B cell (primary cell): ENCODE measurements around the gene DND1. TPM values are rescaled to one million over a fixed set of nuclear protein-coding genes. Genes with fewer than 3 reads are reported as not detected.
A peak's percentile ranks its signal among the peaks of the same experiment; 100 is the strongest.
"Not testable (repeated sequence)": the region's sequence is repeated elsewhere in the genome, so short reads cannot be mapped to it uniquely, and the experiment has no call there.

ENCODE experiments used
- ATAC-seq: fragments of 200-7000 bp; cut with Tn5 transposase; one replicate; pipeline ENCODE4 v1.10.0; 2021; ENCODE audit warnings: low read depth, mild to moderate bottlenecking, moderate number of reproducible peaks, moderate library complexity
- CTCF ChIA-PET: fragments of 350-600 bp; sonication (Branson Sonifier 250); formaldehyde crosslinking; loops from one replicate; lab custom pipeline; 2021; ENCODE audit warnings: antibody characterized with exemption, inconsistent platforms; lab: Charles Lee
- POLR2A ChIA-PET: fragments of 350-600 bp; sonication (Branson Sonifier 250); formaldehyde crosslinking; loops from one replicate; lab custom pipeline; 2021; ENCODE audit warnings: antibody characterized with exemption; lab: Charles Lee
- DNase-seq: peaks from one replicate; pipeline ENCODE4 v3.0.0; 2013
- H2AFZ ChIP-seq: 2 replicates; pipeline ENCODE4 v1.6.1; 2012; ENCODE audit warnings: mild to moderate bottlenecking, low read depth, low read length; ENCODE audit not compliant: insufficient read depth, poor library complexity, severe bottlenecking
- H3K27ac ChIP-seq, 2 donors: 1 replicate in 1 of 2; 2 replicates in 1 of 2; pipeline ENCODE4 v1.5.1; 2012 to 2013; ENCODE audit warnings: low read length in 2 of 2, mild to moderate bottlenecking in 2 of 2, moderate library complexity in 1 of 2
- H3K27me3 ChIP-seq, 4 experiments: fragments of 200-600 bp in 1 of 4; sonication (generic) in 1 of 4; replicated peaks in 1 of 4; 1 replicate in 2 of 4; 2 replicates in 2 of 4; pipeline versions ENCODE4 v1.6.1 to v1.7.0; 2013 to 2016; ENCODE audit warnings: low read length in 3 of 4, mild to moderate bottlenecking in 2 of 4, mixed read lengths in 1 of 4, moderate library complexity in 1 of 4; ENCODE audit not compliant: insufficient read depth in 4 of 4, control insufficient read depth in 3 of 4; ENCODE audit errors: control extremely low read depth in 1 of 4
- H3K36me3 ChIP-seq, 2 experiments: replicated peaks in 1 of 2; 1 replicate in 1 of 2; 2 replicates in 1 of 2; pipeline versions ENCODE4 v1.6.1 to v1.7.1; 2013; ENCODE audit warnings: low read length in 1 of 2; ENCODE audit not compliant: insufficient read depth in 2 of 2, control insufficient read depth in 1 of 2; ENCODE audit errors: control extremely low read depth in 1 of 2, extremely low read depth in 1 of 2
- H3K4me1 ChIP-seq, 2 donors: fragments of 200-600 bp in 1 of 2; sonication (generic) in 1 of 2; 1 replicate in 1 of 2; 2 replicates in 1 of 2; pipeline versions ENCODE4 v1.5.1 to v1.6.1; 2013 to 2017; ENCODE audit warnings: low read length in 2 of 2; ENCODE audit not compliant: control insufficient read depth in 2 of 2, insufficient read depth in 2 of 2
- H3K4me2 ChIP-seq: replicated peaks from 2 replicates; pipeline ENCODE3; 2012; ENCODE audit warnings: mild to moderate bottlenecking, low read depth, low read length; ENCODE audit not compliant: poor library complexity, severe bottlenecking
- H3K4me3 ChIP-seq, 5 experiments: fragments of 200-600 bp in 1 of 5; sonication (generic) in 1 of 5; 1 replicate in 3 of 5; 2 replicates in 2 of 5; pipeline versions ENCODE4 v1.5.1 to v1.7.0; 2011 to 2016; ENCODE audit warnings: low read length in 4 of 5, mild to moderate bottlenecking in 4 of 5, low read depth in 2 of 5, control low read depth in 1 of 5, moderate library complexity in 1 of 5; ENCODE audit not compliant: insufficient read depth in 1 of 5; ENCODE audit errors: control extremely low read depth in 1 of 5, extremely low read depth in 1 of 5
- H3K79me2 ChIP-seq: fragments of 200-600 bp; sonication (generic); one replicate; pipeline ENCODE4 v1.6.0; 2016; ENCODE audit warnings: low read length; ENCODE audit not compliant: control insufficient read depth, insufficient read depth
- H3K9ac ChIP-seq: fragments of 200-600 bp; sonication (generic); 2 replicates; pipeline ENCODE4 v1.6.1; 2017; ENCODE audit warnings: mild to moderate bottlenecking, low read length, moderate library complexity
- H3K9me3 ChIP-seq, 3 donors: one replicate each; pipeline versions ENCODE4 v1.6.1 to v1.7.1; 2013; ENCODE audit warnings: low read length in 2 of 3; ENCODE audit not compliant: control insufficient read depth in 2 of 3, insufficient read depth in 1 of 3; ENCODE audit errors: control extremely low read depth in 1 of 3
- H4K20me1 ChIP-seq: 2 replicates; pipeline ENCODE4 v1.6.0; 2012; ENCODE audit warnings: mild to moderate bottlenecking, low read length; ENCODE audit not compliant: insufficient read depth, control insufficient read depth, poor library complexity, severe bottlenecking
- H3K27ac Mint-ChIP-seq: one replicate; pipeline ENCODE4 v1.8.0; 2021; ENCODE audit warnings: mixed read lengths
- H3K27me3 Mint-ChIP-seq: one replicate; pipeline ENCODE4 v1.8.0; 2021; ENCODE audit warnings: mixed read lengths
- H3K4me1 Mint-ChIP-seq: one replicate; pipeline ENCODE4 v1.8.0; 2021; ENCODE audit warnings: mixed read lengths
- H3K4me3 Mint-ChIP-seq: one replicate; pipeline ENCODE4 v1.8.0; 2021; ENCODE audit warnings: mixed read lengths
- H3K9me3 Mint-ChIP-seq: one replicate; pipeline ENCODE4 v1.8.0; 2022; ENCODE audit warnings: mixed read lengths; ENCODE audit not compliant: insufficient read depth
- CTCF ChIP-seq: fragments of 200-600 bp; IDR thresholded peaks from one replicate; pipeline ENCODE4 v1.8.0; 2022; ENCODE audit warnings: antibody characterized with exemption, mild to moderate bottlenecking
- EZH2 ChIP-seq: IDR thresholded peaks from 2 replicates; pipeline ENCODE4 v1.6.1; 2012; ENCODE audit warnings: borderline replicate concordance, low read depth, mild to moderate bottlenecking, moderate library complexity, low read length; ENCODE audit not compliant: insufficient read depth, poor library complexity, severe bottlenecking
- WGBS: methylation state at CpG from one replicate; pipeline ENCODE4 v1.1.5; 2013; ENCODE audit warnings: missing lambda C conversion rate; ENCODE audit not compliant: insufficient coverage; 5-methylcytosine and 5-hydroxymethylcytosine counted together
- intact Hi-C: fragments of 100-400 bp; cut with micrococcal nuclease; formaldehyde crosslinking; loops from one replicate; pipeline ENCODE4 v1.10.0; 2022
- polyA plus RNA-seq: library from polyadenylated mRNA; depleted of rRNA; stranded (reverse); fragments of >200 nt; gene quantifications from 2 replicates; pipeline ENCODE4 v1.2.3, GENCODE V29; 2012
- total RNA-seq, 2 donors: library from RNA; stranded (reverse); fragments of 120-200 nt in 1 of 2; gene quantifications; 1 replicate in 1 of 2; 2 replicates in 1 of 2; pipeline versions ENCODE4 v1.2.3 to v1.2.4, GENCODE V29; 2013 to 2022

Gene DND1
- total and polyA plus RNA-seq, 2 donors (not counting 1 experiment from before 2014, with no cell fraction given): 3.0 to 3.6 TPM

DNA sequence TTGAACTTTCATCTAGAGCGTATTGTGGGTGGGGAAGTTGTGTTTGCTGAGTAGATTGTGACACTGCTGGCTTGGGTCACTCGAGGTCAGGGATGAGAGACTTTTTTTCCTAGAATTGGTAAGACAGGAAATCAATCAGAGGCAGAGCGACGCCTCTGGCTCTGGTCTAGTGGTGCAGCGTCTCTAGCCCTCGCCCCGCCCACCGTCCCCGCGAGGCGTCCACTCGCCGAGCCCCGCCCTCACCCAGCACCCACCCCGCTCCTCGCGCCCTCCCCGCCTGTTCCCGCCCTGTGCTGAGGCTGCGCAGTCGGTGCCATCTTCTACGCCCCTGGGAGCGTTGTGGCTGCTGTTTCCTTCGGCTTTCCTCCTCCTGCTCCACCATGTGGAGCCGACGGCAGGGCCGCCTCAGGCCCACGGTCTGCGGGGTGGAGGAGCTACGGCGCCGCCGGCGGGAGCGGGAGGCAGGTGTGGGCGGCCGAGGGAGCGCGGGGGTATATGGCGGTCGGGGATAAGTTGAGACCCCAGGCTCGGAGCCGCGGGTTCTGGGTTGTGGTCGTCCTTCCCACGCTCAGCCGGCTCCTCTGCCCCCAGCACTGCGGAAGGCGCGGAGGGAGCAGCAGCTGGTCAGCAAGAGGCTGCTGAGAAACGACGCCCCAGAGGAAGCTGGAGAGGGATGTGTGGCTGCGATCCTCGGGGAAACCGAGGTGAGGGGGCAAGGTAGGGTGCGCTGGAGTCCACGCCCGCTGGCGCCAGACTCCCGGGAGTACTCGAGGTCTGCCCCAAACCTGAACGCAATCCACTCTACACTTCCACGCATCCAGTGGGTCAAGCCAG lies 34.0 kb downstream of the DND1 start, which contains the start of gene TMCO6:
Gene TMCO6 (plus strand): TSS at position 304 of the 834 bp plus-strand sequence. CDS start 77 bp downstream, at position 381.
- Histone ChIP-seq H3K4me1 (peaks cover 5 to 14% of the 10 kb centered on the region in 2 donors), H3K9ac (peak within 1 kb of the TSS; percentile 88), H3K36me3 (peaks cover 0 to 13% of the 10 kb centered on the region in 2 experiments), H3K27ac (peak within 1 kb of the TSS; percentile 66 to 89), H4K20me1 (no peaks in the 10 kb centered on the region), H3K4me3 (peak within 1 kb of the TSS; percentile 65 to 92 (median 89)), H3K27me3 (no peaks in the 10 kb centered on the region), H3K9me3 (no peaks in the 10 kb centered on the region), H3K4me2 (peak within 1 kb of the TSS; percentile 93), H3K79me2 (peaks cover 20% of the 10 kb centered on the region), H2AFZ (peak within 1 kb of the TSS; percentile 97)
- peaks cover 24% of the 10 kb centered on the region for H3K4me1 Mint-ChIP-seq
- H3K4me3 Mint-ChIP-seq: peak within 1 kb of the TSS; percentile 91
- no peaks in the 10 kb centered on the region for H3K9me3 Mint-ChIP-seq
- TF ChIP-seq EZH2: no peak
- TF ChIP-seq CTCF: peak; percentile 77
- intact Hi-C loops: loop anchor here (1.0 to 2.0 kb wide), 10 partner anchors 8 to 532 kb away; partner anchors contain the start of genes ANKHD1, APBB3, EIF4EBP3 and HARS1
- peak within 1 kb of the TSS; percentile 92 for H3K27ac Mint-ChIP-seq
- ChIA-PET CTCF (interaction anchor here (0.6 to 2.2 kb wide), 4 partner anchors 8 to 701 kb away, joined by 3 to 13 read pairs (median 4); partner anchors contain the start of genes EIF4EBP3, IK and NDUFA2), POLR2A (interaction anchor here (0.6 to 1.7 kb wide), 6 partner anchors 8 to 105 kb away, joined by 3 to 13 read pairs (median 4); partner anchors contain the start of genes EIF4EBP3, IK and NDUFA2)
- no peaks in the 10 kb centered on the region for H3K27me3 Mint-ChIP-seq
- peak; percentile 95 for DNase-seq
- WGBS: 2% methylated on average over 57 of the region's 63 CpGs
- ATAC-seq: peak; percentile 99

DNA sequence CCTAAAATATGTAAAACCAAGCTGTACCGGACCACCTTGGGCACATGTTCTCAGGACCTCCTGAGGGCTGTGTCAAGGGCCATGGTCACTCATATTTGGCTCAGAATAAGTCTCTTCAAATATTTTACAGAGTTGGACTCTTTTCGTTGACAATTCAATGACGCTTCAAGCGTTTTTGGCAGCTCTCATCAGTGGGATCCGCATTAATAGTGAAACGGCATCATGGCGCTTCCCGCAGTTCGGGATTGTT lies 34.6 kb downstream of the DND1 start:
- Histone ChIP-seq H3K27ac (peak overlapping the region; percentile 66 to 89), H2AFZ (peak overlapping the region; percentile 97), H3K36me3 (peaks cover 0 to 11% of the 10 kb centered on the region in 2 experiments), H3K9ac (peak overlapping the region; percentile 88), H3K4me1 (peaks cover 5 to 14% of the 10 kb centered on the region in 2 donors), H3K4me3 (peak overlapping the region; percentile 65 to 92 (median 89)), H3K4me2 (peak overlapping the region; percentile 93), H3K79me2 (peaks cover 18% of the 10 kb centered on the region)
- CTCF ChIA-PET: interaction anchor here (0.6 to 2.2 kb wide), 4 partner anchors 9 to 701 kb away, joined by 3 to 13 read pairs (median 4); partner anchors contain the start of genes EIF4EBP3, IK and NDUFA2
- H3K27ac Mint-ChIP-seq: peak overlapping the region; percentile 92
- H3K4me1 Mint-ChIP-seq: peaks cover 24% of the 10 kb centered on the region
- DNase-seq, H4K20me1 ChIP-seq, H3K9me3 ChIP-seq, H3K27me3 ChIP-seq, H3K27me3 Mint-ChIP-seq, ATAC-seq, H3K9me3 Mint-ChIP-seq: not testable (repeated sequence)
- intact Hi-C loops: loop anchor here (1.0 to 2.0 kb wide), 10 partner anchors 8 to 532 kb away; partner anchors contain the start of genes ANKHD1, APBB3, EIF4EBP3 and HARS1
- POLR2A ChIA-PET: interaction anchor here (0.6 to 1.7 kb wide), 4 partner anchors 9 to 91 kb away, joined by 3 to 13 read pairs (median 4); partner anchors contain the start of genes EIF4EBP3, IK and NDUFA2
- peak overlapping the region; percentile 91 for H3K4me3 Mint-ChIP-seq
- 21% methylated on average over 9 of the region's 9 CpGs for WGBS
